ENCODE results near the gene ANKHD1. TPM values are rescaled to one million over a fixed set of nuclear protein-coding genes. Genes with fewer than 3 reads are reported as not detected.

ANKHD1 gene
- total and polyA plus RNA-seq, 8 donors, result 56.0 to 77.7 (median 64.0) TPM

GRCh38 chr5:140550147-140551079, 148.8 kb downstream of the ANKHD1 start:
- FAIRE-seq (no peak), DNase-seq (no peak), ATAC-seq (no peak)
- intact Hi-C loops (cut with DNase I), result no loop called here
- Histone ChIP-seq H3K9me3 (no peaks in the 10 kb centered on the region), H3K27me3 (no peaks in the 10 kb centered on the region), H3K27ac (no peak overlapping the region), H3K36me3 (peaks cover 0 to 19% (median 11%) of the 10 kb centered on the region in 3 donors), H3K4me1 (peaks cover 24 to 34% (median 26%) of the 10 kb centered on the region in 3 donors), H3K4me3 (no peak overlapping the region)
- no peak for TF ChIP-seq CTCF (IDR thresholded peaks at IDR 0.05)
- WGBS, 2 donors, result 87 to 94% methylated on average over 11 of the region's 11 CpGs

- peaks cover 0 to 19% (median 11%) of the 10 kb centered on the region in 3 donors for H3K36me3 ChIP-seq
- DNase-seq (no peak), ATAC-seq (no peak), FAIRE-seq (no peak)
- intact Hi-C loops (cut with DNase I), result no loop called here
- no peak overlapping the region for H3K27ac ChIP-seq
- H3K4me3 ChIP-seq, result no peak overlapping the region
- TF ChIP-seq CTCF (IDR thresholded peaks at IDR 0.05), result no peak
- WGBS, 2 donors, result 85% methylated on average over 4 of the region's 4 CpGs
- H3K27me3 ChIP-seq, result no peaks in the 10 kb centered on the region
- H3K9me3 ChIP-seq, result no peaks in the 10 kb centered on the region
- H3K4me1 ChIP-seq, result peaks cover 19 to 35% (median 20%) of the 10 kb centered on the region in 3 donors
Measured at GRCh38 chr5:140551872-140552271, 150.2 kb downstream of the ANKHD1 start.

- Histone ChIP-seq H3K9me3 (no peaks in the 10 kb centered on the region), H3K4me1 (peaks cover 14 to 27% (median 17%) of the 10 kb centered on the region in 3 donors), H3K27ac (peak overlapping the region in 1 of 4 donors; percentile 15), H3K4me3 (no peak overlapping the region), H3K36me3 (peaks cover 0 to 19% (median 11%) of the 10 kb centered on the region in 3 donors), H3K27me3 (no peaks in the 10 kb centered on the region)
- TF ChIP-seq CTCF (IDR thresholded peaks at IDR 0.05), result no peak
- ATAC-seq (no peak), FAIRE-seq (no peak), DNase-seq (no peak)
- intact Hi-C loops (cut with DNase I), result no loop called here
- WGBS, 2 donors, result 86 to 94% methylated on average over 2 of the region's 2 CpGs
Measured at GRCh38 chr5:140553657-140554056, 152.0 kb downstream of the ANKHD1 start.

GRCh38 chr5:140554454-140554853, 152.8 kb downstream of the ANKHD1 start:
- Histone ChIP-seq H3K4me3 (no peak overlapping the region), H3K36me3 (peaks cover 0 to 19% (median 11%) of the 10 kb centered on the region in 3 donors), H3K27ac (no peak overlapping the region), H3K9me3 (no peaks in the 10 kb centered on the region), H3K27me3 (no peaks in the 10 kb centered on the region), H3K4me1 (peaks cover 6 to 19% (median 9%) of the 10 kb centered on the region in 3 donors)
- 29 to 34% methylated on average over 2 of the region's 2 CpGs for WGBS, 2 donors
- intact Hi-C loops (cut with DNase I), result no loop called here
- ATAC-seq, result no peak
- no peak for TF ChIP-seq CTCF (IDR thresholded peaks at IDR 0.05)
- no peak for FAIRE-seq
- no peak for DNase-seq

Measured in pancreas (tissue), 10 donors.